GM21515 (cell line): Measurements from ENCODE around the gene GID8.
"Not testable (repeated sequence)": the region's sequence is repeated elsewhere in the genome, so short reads cannot be mapped to it uniquely, and the experiment has no call there.

Experiments used
- ATAC-seq: cut with Tn5 transposase; IDR thresholded peaks from one replicate; pipeline ENCODE4 v1.9.1; 2021; ENCODE audit not compliant: unreplicated experiment

Gene GID8

GRCh38 chr20:62921119-62921687 is 16.7 kb upstream of the GID8 start:
- ATAC-seq: no peak

GRCh38 chr20:62922451-62922921 is 15.5 kb upstream of the GID8 start:
- no peak for ATAC-seq

- ATAC-seq: not testable (repeated sequence)
Measured at GRCh38 chr20:62923059-62923668, 14.8 kb upstream of the GID8 start.

- ATAC-seq: no peak
Measured at GRCh38 chr20:62923669-62924441, 14.1 kb upstream of the GID8 start.

- no peak for ATAC-seq
Measured at GRCh38 chr20:62924442-62925075, 13.4 kb upstream of the GID8 start.

- ATAC-seq: no peak
Measured at GRCh38 chr20:62925076-62925419, 12.9 kb upstream of the GID8 start.

- peak; percentile 16 for ATAC-seq
Measured at GRCh38 chr20:62925420-62926228, 12.3 kb upstream of the GID8 start.

- ATAC-seq: peak; percentile 60
Measured at GRCh38 chr20:62926229-62927127, 11.5 kb upstream of the GID8 start, which contains the start of gene DIDO1. TSS of gene DIDO1 (minus strand) at chr20:62926505.

- no peak for ATAC-seq
Measured at GRCh38 chr20:62927128-62927705, 10.7 kb upstream of the GID8 start.

- no peak for ATAC-seq
Measured at GRCh38 chr20:62928246-62928939, 9.6 kb upstream of the GID8 start.

- no peak for ATAC-seq
Measured at GRCh38 chr20:62929051-62929538, 8.9 kb upstream of the GID8 start.

- no peak for ATAC-seq
Measured at GRCh38 chr20:62931464-62931863, 6.5 kb upstream of the GID8 start.

- no peak for ATAC-seq
Measured at GRCh38 chr20:62933966-62934365, 4.0 kb upstream of the GID8 start.

- no peak for ATAC-seq
Measured at GRCh38 chr20:62935204-62935967, 2.6 kb upstream of the GID8 start.

GRCh38 chr20:62935968-62936585 is 1.9 kb upstream of the GID8 start:
- no peak for ATAC-seq

- peak; percentile 73 for ATAC-seq
Measured at GRCh38 chr20:62937268-62938104, 461 bp upstream of the GID8 start.

- no peak for ATAC-seq
Measured at GRCh38 chr20:62940875-62941274, 2.9 kb downstream of the GID8 start.
